Osteoblast (primary cell): Measurements from ENCODE around the gene C3orf20. TPM values are rescaled to one million over a fixed set of nuclear protein-coding genes. Genes with fewer than 3 reads are reported as not detected.
A peak's percentile ranks its signal among the peaks of the same experiment; 100 is the strongest.
"Not testable (repeated sequence)": the region's sequence is repeated elsewhere in the genome, so short reads cannot be mapped to it uniquely, and the experiment has no call there.

ENCODE experiments used
- DNase-seq: peaks from one replicate; pipeline ENCODE4 v3.0.0; 2011; ENCODE audit warnings: low spot score, mixed read lengths; ENCODE audit not compliant: insufficient read length; ENCODE audit errors: missing footprints
- H2AFZ ChIP-seq: 2 replicates; pipeline ENCODE4 v1.6.0; 2011; ENCODE audit warnings: mild to moderate bottlenecking, low read length
- H3K27ac ChIP-seq: 2 replicates; pipeline ENCODE4 v1.5.1; 2011; ENCODE audit warnings: mild to moderate bottlenecking, low read depth, low read length, moderate library complexity
- H3K27me3 ChIP-seq: 2 replicates; pipeline ENCODE4 v1.6.0; 2012; ENCODE audit warnings: mild to moderate bottlenecking, control low read depth, inconsistent platforms, low read length, moderate library complexity; ENCODE audit not compliant: insufficient read depth
- H3K36me3 ChIP-seq: 2 replicates; pipeline ENCODE4 v1.5.1; 2011; ENCODE audit warnings: mild to moderate bottlenecking, low read length, control low read depth, moderate library complexity; ENCODE audit not compliant: insufficient read depth
- H3K4me1 ChIP-seq: 2 replicates; pipeline ENCODE4 v1.5.1; 2011; ENCODE audit warnings: mild to moderate bottlenecking, low read length, control low read depth, moderate library complexity; ENCODE audit not compliant: insufficient read depth
- H3K4me2 ChIP-seq: 2 replicates; pipeline ENCODE4 v1.6.0; 2011; ENCODE audit warnings: mild to moderate bottlenecking, low read length; ENCODE audit not compliant: insufficient read depth
- H3K4me3 ChIP-seq: fragments of 200-600 bp; sonication (generic); 3 replicates; pipeline ENCODE4 v1.5.1; 2012; ENCODE audit warnings: mild to moderate bottlenecking, low read length, inconsistent platforms; ENCODE audit not compliant: insufficient read depth
- H3K79me2 ChIP-seq: 2 replicates; pipeline ENCODE4 v1.6.0; 2012; ENCODE audit warnings: mild to moderate bottlenecking, low read length, control low read depth, inconsistent platforms; ENCODE audit not compliant: insufficient read depth
- H3K9me3 ChIP-seq: 2 replicates; pipeline ENCODE4 v1.5.1; 2011; ENCODE audit warnings: low read depth, low read length, control low read depth
- H4K20me1 ChIP-seq: 2 replicates; pipeline ENCODE4 v1.6.0; 2012; ENCODE audit warnings: mild to moderate bottlenecking, low read length, control low read depth; ENCODE audit not compliant: insufficient read depth
- total RNA-seq: library from RNA; depleted of rRNA; stranded (reverse); fragments of >200 nt; gene quantifications from 2 replicates; pipeline ENCODE4 v1.2.3, GENCODE V29; 2012
- TF ChIP-seq, protein P1 (sequence below): IDR thresholded peaks from 2 replicates; pipeline ENCODE4 v1.5.1; 2011; ENCODE audit warnings: mild to moderate bottlenecking, low read depth, low read length, moderate library complexity; ENCODE audit errors: extremely low read depth

C3orf20 gene
- total RNA-seq, 1 donor: under 0.01 TPM

DNA sequence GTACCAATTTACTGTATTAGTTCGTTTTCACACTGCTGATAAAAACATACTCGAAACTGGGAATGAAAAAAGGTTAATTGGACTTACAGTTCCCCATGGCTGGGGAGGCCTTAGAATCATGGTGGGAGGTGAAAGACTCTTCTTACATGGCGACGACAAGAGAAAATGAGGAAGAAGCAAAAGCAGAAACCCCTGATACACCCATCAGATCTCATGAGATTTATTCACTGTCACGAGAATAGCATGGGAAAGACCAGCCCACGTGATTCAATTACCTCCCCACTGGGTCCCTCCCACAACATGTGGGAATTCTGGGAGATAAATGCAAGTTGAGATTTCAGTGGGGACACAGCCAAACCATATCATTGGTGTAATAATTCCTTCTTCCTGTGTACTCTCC lies 69.6 kb downstream of the C3orf20 start:
- H4K20me1 ChIP-seq: no peaks in the 10 kb centered on the region
- no peaks in the 10 kb centered on the region for H3K36me3 ChIP-seq
- no peak overlapping the region for H3K27ac ChIP-seq
- H3K4me3 ChIP-seq: no peak overlapping the region
- no peak overlapping the region for H2AFZ ChIP-seq
- no peaks in the 10 kb centered on the region for H3K4me1 ChIP-seq
- TF ChIP-seq, protein P1, sequence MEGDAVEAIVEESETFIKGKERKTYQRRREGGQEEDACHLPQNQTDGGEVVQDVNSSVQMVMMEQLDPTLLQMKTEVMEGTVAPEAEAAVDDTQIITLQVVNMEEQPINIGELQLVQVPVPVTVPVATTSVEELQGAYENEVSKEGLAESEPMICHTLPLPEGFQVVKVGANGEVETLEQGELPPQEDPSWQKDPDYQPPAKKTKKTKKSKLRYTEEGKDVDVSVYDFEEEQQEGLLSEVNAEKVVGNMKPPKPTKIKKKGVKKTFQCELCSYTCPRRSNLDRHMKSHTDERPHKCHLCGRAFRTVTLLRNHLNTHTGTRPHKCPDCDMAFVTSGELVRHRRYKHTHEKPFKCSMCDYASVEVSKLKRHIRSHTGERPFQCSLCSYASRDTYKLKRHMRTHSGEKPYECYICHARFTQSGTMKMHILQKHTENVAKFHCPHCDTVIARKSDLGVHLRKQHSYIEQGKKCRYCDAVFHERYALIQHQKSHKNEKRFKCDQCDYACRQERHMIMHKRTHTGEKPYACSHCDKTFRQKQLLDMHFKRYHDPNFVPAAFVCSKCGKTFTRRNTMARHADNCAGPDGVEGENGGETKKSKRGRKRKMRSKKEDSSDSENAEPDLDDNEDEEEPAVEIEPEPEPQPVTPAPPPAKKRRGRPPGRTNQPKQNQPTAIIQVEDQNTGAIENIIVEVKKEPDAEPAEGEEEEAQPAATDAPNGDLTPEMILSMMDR: no peak
- no peaks in the 10 kb centered on the region for H3K79me2 ChIP-seq
- no peak overlapping the region for H3K4me2 ChIP-seq
- no peak for DNase-seq
- no peaks in the 10 kb centered on the region for H3K27me3 ChIP-seq
- H3K9me3 ChIP-seq: no peaks in the 10 kb centered on the region

DNA sequence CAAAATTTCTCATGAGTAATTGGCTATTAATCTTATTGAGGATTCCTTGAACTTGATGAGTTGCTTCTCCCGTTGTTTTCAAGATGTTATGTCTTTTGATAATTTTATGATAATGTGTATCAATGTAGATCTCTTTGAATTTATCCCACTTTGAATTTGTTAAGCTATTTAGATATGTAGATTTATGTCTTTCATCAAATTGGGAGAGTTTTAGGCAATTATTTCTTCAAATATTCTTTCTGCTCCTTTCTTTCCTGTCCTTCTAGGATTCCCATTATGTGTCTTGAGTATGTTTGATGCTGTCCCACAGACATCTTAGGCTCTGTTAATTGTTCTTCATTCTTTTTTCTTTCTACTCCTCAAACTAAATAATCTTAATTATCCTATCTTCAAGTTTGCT lies 75.7 kb downstream of the C3orf20 start:
- Histone ChIP-seq H2AFZ (no peak overlapping the region), H3K4me3 (no peak overlapping the region), H3K27ac (no peak overlapping the region), H3K4me1 (no peaks in the 10 kb centered on the region), H3K36me3 (no peaks in the 10 kb centered on the region), H3K27me3 (no peaks in the 10 kb centered on the region), H3K4me2 (no peak overlapping the region), H3K79me2 (no peaks in the 10 kb centered on the region), H4K20me1 (no peaks in the 10 kb centered on the region), H3K9me3 (no peaks in the 10 kb centered on the region)
- no peak for DNase-seq
- TF ChIP-seq, protein P1: no peak

DNA sequence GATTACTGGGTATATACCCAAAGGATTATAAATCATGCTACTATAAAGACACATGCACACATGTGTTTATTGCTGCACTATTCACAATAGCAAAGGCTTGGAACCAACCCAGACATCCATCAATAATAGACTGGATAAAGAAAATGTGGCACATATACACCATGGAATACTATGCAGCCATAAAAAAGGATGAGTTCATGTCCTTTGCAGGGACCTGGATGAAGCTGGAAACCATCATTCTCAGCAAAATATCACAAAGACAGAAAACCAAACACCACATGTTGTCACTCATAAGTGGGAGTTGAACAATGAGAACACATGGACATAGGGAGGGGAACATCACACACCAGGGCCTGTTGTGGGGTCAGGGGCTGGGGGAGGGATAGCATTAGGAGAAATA lies 78.0 kb downstream of the C3orf20 start:
- not testable (repeated sequence) for H4K20me1 ChIP-seq, H3K79me2 ChIP-seq, H3K4me1 ChIP-seq, DNase-seq, H3K9me3 ChIP-seq, H3K27ac ChIP-seq, H3K27me3 ChIP-seq, H3K4me2 ChIP-seq, H3K36me3 ChIP-seq, H3K4me3 ChIP-seq, H2AFZ ChIP-seq

DNA sequence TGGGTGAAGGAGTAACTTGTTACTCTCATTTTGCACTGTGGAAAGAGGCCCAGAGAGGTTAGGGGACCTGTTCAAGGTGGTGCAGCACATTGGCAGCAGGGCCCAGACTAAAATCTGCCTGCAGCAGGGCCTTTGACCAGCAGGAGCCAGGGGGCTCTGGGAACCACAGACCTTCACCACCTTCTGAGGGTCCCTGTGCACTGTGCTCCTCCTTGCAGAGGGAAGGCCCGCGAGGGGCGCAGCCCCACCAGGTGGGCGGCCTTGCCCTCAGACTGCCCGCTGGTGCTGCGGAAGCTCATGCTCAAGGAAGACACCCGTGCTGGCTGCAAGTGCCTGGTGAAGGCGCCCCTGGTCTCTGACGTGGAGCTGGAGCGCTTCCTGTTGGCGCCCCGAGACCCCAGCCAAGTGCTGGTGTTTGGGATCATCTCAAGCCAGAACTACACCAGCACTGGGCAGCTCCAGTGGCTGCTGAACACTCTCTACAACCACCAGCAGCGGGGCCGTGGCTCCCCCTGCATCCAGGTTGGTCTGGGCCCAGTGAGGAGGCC lies 82.3 kb downstream of the C3orf20 start:
- no peaks in the 10 kb centered on the region for H3K27me3 ChIP-seq
- H3K4me3 ChIP-seq: no peak overlapping the region
- H3K27ac ChIP-seq: no peak overlapping the region
- TF ChIP-seq, protein P1: no peak
- H3K79me2 ChIP-seq: no peaks in the 10 kb centered on the region
- H4K20me1 ChIP-seq: no peaks in the 10 kb centered on the region
- no peak overlapping the region for H2AFZ ChIP-seq
- H3K36me3 ChIP-seq: no peaks in the 10 kb centered on the region
- H3K4me2 ChIP-seq: no peak overlapping the region
- peak; percentile 26 for DNase-seq
- H3K9me3 ChIP-seq: no peaks in the 10 kb centered on the region
- no peaks in the 10 kb centered on the region for H3K4me1 ChIP-seq
